H1 (cell line): ENCODE data around the gene NKIRAS2. TPM values are rescaled to one million over a fixed set of nuclear protein-coding genes. Genes with fewer than 3 reads are reported as not detected.

ENCODE experiments used
- BACH1 ChIP-seq: IDR thresholded peaks from 2 replicates; pipeline ENCODE4 v1.6.1; 2012; ENCODE audit warnings: low read length, improper control_type of control experiment
- EP300 ChIP-seq, 2 experiments: IDR thresholded peaks; 1 replicate in 1 of 2; 2 replicates in 1 of 2; pipeline ENCODE4 v1.6.1; 2011 to 2012; ENCODE audit warnings: low read depth in 2 of 2, low read length in 2 of 2, mild to moderate bottlenecking in 2 of 2, borderline replicate concordance in 1 of 2, inconsistent platforms in 1 of 2, moderate library complexity in 1 of 2
- RNF2 ChIP-seq: fragments of 200-900, 300-1000 bp; sonication (generic); IDR thresholded peaks from 2 replicates; pipeline ENCODE4 v1.7.1; 2016; ENCODE audit warnings: borderline replicate concordance, low read depth, mild to moderate bottlenecking, antibody characterized with exemption, low read length; ENCODE audit not compliant: poor library complexity, severe bottlenecking; ENCODE audit errors: missing control alignments
- polyA plus RNA-seq, 7 experiments: library from polyadenylated mRNA; depleted of rRNA in 3 of 7; stranded (reverse) in 5 of 7; unstranded in 2 of 7; fragments of >200 nt in 5 of 7; fragments of 200-250 nt in 2 of 7; gene quantifications; 1 replicate in 5 of 7; 2 replicates in 1 of 7; 4 replicates in 1 of 7; pipeline versions ENCODE4 v1.2.1 to v1.2.3, GENCODE V29; 2011 to 2013; ENCODE audit warnings: missing spikeins in 2 of 7, mixed read lengths in 2 of 7
- total RNA-seq: library from RNA; stranded (reverse); fragmentation: NEBNext Ultra II Directional; extraction: Animal tissue kit (Norgen Biotek cat#: 25700); gene quantifications from 2 replicates; pipeline ENCODE4 v1.2.1, GENCODE V29; 2021

Gene NKIRAS2
- total and polyA plus RNA-seq, 2 of the 8 experiments (the other 6 are each of a cell fraction or from before 2014, with no cell fraction given): 34.5 to 51.1 TPM

GRCh38 chr17:42001729-42002128 is 18.2 kb upstream of the NKIRAS2 start (continued):
- no peak for TF ChIP-seq BACH1
- no peak for TF ChIP-seq EP300 (IDR thresholded peaks at IDR 0.05; ENCODE audit: borderline replicate concordance in 1 of 2, low read depth in 2 of 2, low read length in 2 of 2)
- TF ChIP-seq RNF2: no peak
